NCI-H460 (cell line): Measurements from ENCODE around the gene SLIT3. TPM values are rescaled to one million over a fixed set of nuclear protein-coding genes. Genes with fewer than 3 reads are reported as not detected.

ENCODE experiments used
- DNase-seq: peaks from one replicate; pipeline ENCODE4 v3.0.0-alpha.2; 2016; ENCODE audit warnings: low read depth; ENCODE audit errors: extremely low read depth
- total RNA-seq: library from RNA; depleted of rRNA; stranded (reverse); fragments of >200 nt; shearing (Covaris generic); gene quantifications from 2 replicates; pipeline ENCODE4 v1.2.3, GENCODE V29; 2014

The SLIT3 gene
- total RNA-seq, 1 experiment from 2014 or later: not detected

DNA sequence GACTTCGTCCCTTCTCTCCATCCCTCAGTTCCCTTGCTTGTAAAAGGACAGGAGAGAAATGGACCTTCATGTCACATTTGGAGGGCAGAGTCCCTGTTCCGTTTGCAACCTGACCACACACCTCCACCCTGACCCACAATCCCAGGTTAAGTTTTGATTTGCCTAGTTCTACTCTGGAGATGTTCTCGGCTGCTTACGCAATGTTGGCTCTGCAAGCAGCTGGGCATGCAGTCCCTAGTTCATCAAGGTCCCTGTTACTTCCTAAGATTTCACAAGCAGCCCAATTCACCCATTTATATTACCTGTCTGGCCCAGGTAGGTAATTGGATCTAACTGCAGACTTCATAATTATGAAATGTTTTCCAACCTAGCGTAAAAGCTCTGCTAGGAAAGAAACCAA, 28.8 kb downstream of the SLIT3 start:
- DNase-seq: no peak

DNA sequence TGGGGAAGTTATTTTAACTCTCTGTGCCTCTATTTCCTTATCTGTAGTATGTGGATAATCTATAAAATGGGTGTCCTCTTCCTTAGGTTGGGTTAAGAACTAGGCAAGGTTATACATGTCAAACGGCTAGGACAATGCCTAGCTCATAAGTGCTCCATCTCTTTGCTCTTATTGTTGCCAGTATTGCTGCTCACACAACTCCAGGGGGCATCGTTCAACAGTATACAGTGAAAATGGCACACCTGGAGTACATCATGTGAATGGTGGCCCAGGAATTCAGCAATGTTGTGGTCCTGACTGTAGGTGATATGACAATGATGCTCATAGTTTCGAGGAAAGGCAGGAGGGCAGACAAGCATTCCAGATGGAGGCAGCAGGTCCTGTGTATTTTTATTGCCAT, 30.1 kb downstream of the SLIT3 start:
- no peak for DNase-seq

DNA sequence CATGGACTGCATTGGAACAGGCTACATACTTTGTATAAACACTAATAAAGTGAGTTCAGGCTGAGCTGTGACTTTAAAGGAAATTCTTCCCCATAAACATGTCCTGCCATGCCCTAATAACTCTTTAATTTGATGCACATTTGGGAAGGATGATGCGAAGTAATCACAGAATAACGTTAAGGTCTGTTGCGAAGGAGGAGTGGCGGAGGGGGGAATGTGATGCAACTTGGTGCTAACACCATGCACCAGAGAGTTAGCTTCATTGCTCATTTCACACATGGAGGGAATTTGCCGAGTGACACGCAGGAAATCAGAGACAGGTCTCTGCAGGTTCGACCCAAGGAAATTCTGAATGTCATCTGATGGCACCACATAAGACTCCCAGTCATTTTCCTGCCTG, 32.9 kb downstream of the SLIT3 start:
- DNase-seq: no peak

DNA sequence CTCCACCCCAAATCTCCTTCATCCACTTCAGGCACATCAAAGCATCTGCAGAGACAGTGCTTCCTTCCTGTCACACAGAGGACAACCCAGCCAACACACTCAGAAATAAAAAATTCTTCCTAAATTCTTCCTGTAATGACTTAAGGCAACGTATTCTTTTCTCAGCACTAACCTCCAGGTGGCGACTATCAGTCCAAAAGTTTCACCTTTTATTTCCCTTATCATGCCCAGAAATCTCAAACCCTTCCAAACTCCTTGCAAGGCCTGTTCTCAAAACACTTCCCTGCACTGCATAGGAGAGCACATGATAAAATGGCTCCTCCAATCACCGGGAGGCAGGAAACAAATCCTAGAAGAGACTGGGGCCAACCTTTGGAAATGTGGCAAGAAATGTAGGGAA, 35.1 kb downstream of the SLIT3 start:
- no peak for DNase-seq

DNA sequence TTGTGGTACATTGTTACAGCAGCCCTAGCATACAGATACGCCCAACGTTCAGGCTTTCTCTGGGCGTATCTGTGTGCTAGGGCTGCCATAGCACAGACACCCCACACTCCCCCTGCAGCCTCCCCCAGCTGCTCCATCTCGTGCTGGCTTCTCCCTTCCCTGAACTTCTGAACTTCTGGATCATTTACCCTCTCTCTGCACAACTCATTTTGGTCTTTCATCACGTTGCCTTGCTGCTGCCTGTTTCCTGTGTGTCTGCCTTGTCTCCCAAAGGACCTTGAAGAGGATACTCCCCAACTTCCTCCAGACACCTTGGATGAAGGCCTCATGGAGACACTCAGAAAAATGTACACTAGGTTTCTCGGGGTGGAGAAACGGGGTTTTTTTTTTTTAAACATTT, 37.3 kb downstream of the SLIT3 start:
- DNase-seq: no peak

DNA sequence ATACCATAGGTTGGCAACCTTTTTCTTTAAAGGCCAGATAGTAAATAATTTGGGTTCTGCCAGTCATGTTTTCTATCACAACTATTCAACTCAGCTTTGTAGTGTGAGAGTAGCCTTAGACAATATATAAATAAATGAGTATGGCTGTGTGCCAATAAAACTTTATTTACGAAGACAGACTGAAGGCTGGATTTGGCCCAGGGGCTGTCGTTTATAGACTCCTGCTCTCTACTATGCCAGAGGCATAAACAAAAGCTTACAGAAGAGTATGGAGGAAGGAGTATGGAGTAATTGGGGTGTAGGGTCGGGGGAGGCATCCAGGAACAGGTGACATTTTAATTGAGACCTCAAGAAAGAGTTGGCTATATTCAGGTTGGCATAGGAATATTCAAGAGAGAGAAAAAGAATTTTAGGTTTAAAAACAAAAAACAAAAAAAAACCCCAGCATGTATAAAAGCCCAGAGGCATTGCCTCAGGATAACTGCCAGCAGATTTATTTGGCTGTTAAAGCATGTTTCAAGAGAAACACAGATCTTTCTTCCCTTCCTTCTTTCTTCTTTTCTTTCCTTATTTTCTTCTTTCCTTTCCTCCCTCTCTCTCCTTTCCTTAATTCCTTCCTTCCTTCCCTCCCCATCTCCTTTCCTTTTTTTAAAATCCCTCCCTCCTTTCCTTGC, 39.9 kb downstream of the SLIT3 start:
- no peak for DNase-seq

DNA sequence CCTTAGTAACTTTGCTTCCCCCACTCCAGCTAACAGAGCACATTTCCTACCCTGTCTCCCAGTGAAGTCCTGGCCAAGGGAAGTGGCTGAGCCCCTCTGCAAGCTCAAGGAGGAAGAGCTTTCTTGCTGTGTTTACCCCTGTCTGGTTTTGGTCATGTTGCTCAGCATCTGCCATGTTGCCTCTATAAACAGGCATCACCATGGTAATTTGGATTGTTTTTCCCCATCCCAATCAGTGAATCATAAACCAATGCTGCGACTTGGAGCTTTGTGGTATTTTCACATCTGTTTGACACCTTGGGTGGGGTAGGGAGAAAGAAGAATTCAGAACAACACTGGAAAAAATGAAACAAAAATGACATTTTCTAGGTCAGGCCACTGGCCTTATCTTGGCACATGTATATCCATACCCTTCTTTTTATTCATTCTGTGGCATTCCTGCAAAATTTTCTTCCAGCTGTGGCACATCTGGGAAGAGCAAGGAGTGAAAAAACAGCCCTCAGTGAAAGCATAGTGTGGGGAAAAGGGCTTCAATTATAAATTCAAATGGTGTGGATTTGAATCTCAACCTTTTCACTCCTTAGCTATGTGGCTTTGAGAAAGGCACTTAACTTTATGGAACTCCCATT, 42.5 kb downstream of the SLIT3 start:
- no peak for DNase-seq

DNA sequence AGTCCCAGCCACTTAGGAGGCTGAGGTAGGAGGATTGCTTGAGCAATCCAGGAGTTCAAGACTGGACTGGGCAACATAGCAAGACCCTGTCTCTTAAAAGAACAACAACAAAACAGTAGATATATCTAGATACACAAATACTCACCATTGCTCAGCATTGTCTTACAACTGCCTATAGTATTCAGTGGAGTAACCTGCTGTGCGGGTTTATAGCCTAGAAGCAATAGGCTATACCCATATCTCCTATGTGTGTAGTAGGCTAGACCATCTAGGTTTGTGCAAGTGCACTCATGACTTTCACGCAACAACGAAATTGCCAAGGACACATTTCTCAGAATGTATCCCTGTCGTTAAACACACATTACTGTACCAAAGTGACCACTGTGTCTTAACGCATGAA, 44.7 kb downstream of the SLIT3 start:
- no peak for DNase-seq

DNA sequence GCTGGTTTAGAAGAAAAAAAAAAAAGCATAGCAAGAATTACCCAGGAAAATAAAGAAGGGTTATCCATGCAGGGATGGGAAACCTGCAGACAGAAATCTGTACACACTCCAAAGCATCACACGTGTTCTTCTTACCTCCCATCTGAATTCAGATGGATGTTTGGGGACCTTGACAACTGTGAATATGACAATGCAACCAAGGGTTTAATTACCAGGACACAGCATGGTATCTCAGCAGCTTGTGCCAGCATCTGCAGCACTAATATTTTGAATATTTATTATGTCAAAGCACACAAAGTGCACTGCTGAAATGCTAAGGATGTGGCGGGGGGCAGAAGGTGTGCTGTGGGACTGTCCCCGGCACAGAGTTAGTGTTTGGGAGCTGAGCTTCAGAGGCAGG, 47.9 kb downstream of the SLIT3 start:
- DNase-seq: no peak

DNA sequence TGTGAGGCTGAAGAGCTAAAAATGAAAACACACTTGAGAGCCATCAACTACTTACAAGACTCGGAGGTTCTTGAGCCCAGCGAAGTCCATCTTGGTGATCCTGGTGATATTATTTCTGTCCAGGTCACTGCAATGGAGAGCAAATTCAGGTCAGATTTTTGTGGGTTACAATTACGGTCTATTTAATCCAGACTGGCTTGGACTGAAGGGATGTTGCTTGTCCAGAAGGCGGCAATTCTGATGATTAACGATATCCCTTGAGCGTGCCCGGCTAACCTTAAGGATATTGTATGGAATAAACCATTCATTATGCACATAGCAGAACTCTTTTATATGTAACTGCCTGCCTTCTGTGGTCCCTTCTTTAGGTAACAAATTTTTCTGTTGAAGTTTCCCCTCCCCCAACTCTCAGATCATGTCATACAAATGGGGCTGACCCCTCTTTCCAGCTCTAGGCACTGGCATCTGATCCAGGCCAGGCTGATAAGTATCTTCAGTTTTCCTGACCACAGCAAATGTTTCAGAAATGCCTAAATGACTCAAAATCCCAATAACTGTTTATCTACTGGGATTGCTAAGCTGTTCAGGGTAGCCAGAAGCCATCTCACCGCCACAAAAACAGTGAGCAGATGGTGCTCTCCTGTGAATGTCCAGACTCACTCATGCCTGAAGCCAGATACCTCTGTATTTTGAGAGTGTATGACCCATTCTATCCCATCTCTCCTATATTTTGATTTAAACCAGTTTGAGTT, 49.4 kb downstream of the SLIT3 start:
- DNase-seq: no peak

DNA sequence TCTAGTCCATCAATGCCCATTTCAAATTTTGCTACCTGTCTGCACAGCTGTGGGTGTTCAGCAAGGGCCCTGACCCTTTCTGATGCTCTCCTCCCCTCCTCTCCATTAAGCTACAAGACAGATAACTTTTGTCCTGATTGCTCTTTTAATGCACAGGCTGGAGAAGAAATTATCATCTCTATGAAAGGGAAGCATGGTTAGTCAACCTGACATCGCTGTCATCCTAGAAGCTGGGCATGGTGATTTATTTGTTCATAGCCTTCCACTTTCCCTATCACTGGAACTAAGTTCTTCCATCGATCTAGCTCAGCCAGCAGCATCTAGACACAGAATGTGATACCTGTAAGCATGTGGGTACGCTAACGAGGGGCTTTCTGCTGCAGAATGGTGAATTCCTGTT, 50.1 kb downstream of the SLIT3 start:
- no peak for DNase-seq

DNA sequence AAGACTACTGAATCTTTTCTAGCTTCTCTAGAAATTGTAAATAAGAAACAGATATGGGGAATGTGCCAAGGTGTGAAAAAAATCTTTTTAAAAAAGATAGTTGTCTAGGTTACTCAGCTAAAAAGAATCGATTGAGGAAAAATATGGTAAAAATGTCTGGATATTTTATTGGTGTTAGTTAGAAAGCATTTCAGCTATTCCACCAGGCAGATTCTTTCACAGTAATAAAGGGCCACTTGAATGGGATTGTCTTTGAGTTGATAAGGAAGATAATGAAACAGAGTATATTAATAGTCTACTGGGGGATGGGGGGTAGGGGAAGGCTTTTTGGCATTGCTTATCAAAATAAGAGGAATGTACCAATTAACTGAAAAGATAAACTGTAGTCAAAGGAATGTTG, 51.9 kb downstream of the SLIT3 start:
- DNase-seq: no peak

DNA sequence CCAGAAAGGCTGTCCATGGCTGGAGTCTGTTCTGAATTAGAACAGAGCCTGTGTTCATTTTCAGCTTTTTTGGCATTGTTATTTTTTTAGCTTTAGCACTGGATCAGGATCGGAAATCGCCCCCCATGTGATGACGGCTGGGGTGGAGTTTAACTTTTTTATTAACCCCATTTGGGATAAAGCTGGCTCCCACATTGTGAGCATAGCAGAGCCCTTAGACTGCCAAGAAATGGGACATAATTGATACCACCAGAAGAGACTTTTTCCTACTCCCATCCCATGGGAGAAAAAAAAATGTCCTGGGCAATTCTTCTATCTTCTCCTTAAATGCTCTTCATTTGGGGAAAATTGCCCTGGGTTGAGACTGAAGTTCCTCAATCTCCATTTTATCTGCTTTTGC, 52.4 kb downstream of the SLIT3 start:
- DNase-seq: no peak

DNA sequence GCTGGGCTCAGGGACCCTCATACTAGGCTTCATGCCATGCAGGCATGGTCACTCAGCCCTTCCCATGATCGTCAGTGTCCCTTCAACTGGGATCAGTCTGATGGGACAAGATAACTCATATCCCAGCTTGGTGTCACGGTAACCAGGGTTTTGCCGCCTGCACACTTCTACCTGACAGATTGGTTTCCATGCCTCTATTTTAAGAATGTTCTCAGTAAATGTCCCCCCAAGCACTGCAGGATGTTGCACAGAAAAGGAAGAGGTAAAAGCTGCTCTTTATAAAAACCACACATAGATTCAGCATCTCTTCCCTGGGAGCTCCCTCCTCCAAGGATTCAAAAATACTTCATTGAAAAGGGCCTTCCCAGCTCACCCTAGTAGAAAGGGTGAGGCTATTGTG, 56.1 kb downstream of the SLIT3 start:
- DNase-seq: no peak

DNA sequence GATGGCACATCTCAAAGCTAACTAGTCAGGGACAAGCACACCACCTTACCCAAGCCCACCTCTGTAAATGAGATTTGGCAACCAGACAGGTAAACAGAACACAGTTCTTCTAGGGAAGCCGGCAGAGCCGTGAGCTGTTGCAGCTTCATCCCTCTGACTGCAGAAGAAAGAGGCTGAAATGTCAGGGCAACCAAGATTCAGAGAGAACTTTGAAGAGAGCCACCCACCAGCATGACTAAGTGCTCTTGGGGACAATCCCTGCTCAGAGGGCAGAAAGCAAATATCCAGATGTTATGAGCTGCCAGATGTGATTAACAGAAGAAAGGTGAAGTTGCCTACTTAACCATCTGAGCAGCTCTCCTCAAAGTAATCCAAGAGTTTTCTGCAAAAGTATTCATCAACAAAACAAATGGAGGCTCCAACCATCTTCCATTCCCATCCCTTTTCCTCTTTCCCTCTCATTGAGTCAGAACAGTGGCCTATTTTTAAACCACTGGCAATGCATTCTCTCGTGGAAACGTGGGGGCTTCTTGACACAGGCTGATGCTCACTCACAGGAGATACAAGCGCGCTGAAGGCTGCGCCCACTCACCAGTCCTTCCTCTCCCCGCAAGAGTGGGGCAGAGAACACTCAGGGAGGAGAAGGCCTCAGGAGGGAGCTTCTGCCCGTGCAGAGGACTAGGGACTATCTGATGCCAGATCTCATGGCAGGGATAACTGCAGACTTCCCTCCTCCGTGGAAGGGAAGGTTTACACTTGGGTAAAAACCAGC, 57.1 kb downstream of the SLIT3 start:
- no peak for DNase-seq

DNA sequence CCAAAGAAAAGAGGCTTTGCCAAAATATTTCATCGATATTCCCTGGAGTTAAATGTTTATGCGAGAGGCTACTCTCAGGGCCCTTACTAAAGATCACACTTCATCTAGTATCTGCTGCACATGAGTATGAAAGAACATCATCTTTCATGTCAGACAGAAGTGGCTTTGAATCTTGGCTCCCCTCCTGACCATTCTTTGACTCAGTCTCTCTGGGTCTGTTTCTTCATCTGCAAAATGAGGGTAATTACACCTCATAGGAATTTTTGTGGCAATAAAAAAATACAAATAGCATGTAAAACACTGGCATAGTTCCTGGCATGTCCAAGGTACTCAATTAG, 58.1 kb downstream of the SLIT3 start:
- DNase-seq: no peak

DNA sequence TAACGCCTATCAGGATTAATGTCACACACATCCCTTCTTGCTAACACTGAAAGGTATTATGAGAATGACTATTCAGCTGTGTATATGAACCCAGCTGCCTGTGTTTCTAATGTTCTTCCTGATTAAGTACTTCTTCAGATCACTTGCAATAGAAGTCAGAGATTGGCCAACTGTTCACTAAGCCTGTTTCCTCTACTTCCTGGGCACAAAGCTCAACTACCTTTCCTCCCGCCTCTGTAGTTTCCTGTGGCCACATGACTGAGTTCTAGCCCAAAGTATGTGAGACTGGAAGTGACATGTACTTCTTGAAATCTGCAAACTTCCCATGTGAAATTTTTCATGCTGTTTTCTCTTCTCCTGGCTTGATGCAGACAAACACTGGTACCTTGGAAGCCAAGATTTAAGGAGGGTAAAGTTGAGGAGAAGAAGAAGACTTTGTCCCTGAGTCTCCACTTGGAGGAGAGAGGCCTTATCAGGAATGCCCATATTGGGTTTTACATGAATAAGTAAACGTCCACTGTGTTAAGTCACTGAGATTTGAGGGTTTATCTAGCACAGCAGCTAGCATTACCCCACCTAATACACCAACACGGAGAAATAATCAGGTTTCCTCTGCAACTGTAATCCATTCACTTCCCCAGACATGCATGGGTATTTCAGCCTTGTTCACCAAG, 58.6 kb downstream of the SLIT3 start:
- DNase-seq: no peak

DNA sequence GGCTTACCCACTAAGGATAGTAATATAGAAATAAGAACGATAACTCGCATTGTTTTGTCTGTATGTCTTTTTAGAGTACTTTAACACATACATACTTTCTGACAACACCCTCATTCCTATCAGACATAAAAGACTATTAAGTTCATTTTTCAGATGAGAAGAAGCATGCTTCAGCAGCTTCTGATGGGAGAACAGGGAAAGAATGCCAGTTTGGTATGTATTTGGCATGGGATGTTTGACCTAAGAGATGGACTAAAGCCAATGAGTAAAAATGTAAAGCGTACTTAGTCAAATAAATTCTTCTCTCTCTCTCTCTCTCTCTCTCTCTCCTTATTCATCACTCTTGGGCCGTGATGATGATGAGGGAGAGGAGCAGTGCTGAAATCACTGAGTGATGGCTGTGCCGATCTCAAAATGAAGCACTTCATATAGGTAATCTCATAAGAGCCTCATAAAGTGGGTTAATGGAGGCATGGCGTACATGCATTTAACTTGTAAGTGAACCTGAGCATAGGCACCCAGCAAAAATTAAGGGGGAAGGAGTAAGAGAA, 71.5 kb downstream of the SLIT3 start:
- no peak for DNase-seq

DNA sequence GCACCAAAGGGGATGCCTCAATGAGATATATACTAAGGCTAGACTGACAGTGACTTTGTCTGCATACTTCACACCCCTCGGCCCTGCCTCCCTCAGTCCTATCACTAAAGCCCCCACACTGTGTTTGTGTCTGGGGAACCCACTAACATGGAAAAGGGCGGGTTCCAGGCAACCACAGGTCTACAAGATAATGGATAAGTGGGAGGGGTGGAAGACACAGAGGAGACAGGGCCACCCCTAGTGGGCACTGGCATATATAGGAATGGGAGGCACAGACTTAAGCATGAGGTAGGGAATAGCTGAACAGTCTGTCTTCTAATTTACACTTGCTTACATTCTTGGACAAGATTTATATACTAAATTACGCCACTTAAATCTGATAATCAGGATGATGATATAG, 74.0 kb downstream of the SLIT3 start:
- DNase-seq: no peak

DNA sequence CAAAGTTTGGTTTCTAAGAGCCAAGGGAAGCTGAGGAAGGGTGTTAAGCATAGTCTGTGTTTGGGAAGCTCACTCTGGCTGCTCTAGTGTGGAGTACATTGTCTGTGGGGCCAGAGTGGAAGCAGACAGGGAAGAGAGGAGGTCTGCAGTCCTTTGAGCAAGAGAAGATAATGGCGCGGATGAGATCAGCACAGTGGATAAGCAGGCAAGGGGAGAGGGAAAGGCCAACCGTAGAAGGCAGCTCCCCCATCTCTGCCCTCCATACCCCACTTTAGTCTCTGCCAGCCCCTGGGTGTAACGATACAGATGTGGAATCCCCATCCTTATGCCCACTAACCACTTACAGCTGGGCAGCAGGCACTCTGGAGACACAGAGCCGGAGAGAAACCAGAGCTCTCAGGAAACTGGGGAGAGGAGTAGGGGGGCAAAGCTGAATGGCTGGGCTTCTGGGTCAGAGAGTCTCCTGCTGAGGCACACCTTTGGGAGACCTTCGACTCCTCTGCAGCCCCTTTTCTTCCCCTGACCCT, 75.0 kb downstream of the SLIT3 start:
- DNase-seq: no peak

DNA sequence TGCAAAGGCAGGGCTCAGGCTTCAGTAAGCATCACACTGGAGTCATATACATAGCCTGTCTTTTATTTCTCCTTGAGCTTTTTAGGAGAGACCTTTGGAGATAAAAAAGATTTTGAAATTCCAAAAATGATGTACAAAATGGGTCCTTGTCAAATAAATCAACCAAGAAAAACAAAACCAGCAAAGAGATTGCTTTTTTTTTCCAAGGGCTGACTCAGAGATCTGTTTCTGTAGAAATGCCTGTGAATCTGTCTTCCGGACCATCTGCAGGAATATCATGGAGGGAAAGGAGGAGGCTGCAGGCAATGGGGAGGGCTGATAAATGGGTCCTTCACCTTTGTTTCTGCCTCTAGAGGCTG, 77.4 kb downstream of the SLIT3 start:
- DNase-seq: no peak
